GM21423 (cell line): ENCODE data around the gene GPR27.

ENCODE experiments used
- ATAC-seq: cut with Tn5 transposase; IDR thresholded peaks from one replicate; pipeline ENCODE4 v1.9.1; 2021; ENCODE audit warnings: mild to moderate bottlenecking, moderate library complexity; ENCODE audit not compliant: unreplicated experiment

GPR27 gene

DNA sequence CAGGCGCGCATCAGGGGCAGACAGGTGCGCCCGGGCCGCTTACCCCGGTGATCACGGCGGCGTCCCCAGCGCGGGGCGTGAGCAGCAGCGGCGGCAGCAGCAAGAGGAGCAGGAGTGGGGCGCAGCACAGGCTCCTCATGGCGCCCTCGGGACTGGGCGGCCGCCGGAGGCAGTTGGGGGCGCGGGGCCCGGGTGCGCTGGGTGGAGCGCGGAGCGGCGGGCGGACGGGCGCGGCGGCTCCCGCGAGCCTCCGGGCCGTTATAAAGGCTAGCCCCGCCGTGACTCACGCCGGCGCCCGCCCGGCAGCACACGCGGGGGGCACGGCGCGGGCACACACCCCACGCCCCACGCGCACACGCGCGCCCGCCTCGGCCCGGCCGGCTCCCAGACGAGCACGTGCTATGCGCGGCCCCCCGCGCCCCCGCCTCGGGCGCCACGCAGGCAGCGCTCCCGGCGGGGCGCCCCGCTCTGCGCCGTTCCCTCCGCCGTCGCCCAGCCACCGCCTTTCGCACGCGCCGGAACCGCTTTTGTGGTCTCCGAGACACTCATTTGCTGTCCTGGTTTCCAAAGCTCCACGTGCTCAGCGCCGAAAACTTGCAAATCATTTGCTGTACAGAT, 31.4 kb downstream of the GPR27 start, which contains the start of gene PROK2:
Gene PROK2 (minus strand): TSS at position 235 of the 618 bp plus-strand sequence. CDS start 96 bp downstream, at position 139.
- no peak for ATAC-seq

- no peak for ATAC-seq
Measured at GRCh38 chr3:71785532-71786216, 32.0 kb downstream of the GPR27 start.

DNA sequence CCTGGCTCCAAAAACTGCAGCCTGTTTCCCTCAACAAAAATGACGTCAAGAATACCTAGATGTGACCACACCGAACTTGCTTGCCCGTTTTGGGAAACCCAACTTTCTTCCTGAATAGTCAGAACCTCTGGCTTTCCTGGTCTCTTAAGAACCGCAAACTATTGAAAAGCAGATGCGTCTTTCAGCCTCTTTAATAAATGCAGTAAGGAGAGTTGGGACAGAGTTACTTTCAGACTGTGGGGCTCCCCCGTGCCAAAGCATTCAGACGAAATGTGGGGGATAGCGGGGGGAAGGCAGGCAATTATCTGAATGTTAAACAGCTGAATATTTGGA, 32.5 kb downstream of the GPR27 start:
- ATAC-seq = no peak

DNA sequence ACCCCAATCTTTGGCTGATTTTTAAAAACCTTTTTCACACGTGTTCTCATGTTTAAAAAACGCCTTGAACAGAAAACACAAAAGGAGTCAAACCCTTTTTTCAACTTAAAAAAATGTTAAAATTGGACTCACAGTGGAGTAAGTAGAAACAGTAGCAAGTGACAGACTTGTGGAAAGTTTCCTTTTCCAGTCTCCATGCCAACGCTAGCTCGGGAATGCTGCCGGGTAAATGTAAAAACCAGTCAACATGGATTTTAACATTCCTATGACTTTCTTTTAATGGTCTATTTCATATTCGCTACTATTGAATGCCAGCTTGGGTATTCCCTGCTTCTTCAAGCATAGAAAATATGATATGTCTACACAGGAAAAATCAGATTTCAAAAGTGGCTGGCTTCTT, 32.9 kb downstream of the GPR27 start:
- ATAC-seq = no peak

- ATAC-seq = no peak
Measured at GRCh38 chr3:71787851-71788405, 34.3 kb downstream of the GPR27 start.

- no peak for ATAC-seq
Measured at GRCh38 chr3:71789922-71790321, 36.3 kb downstream of the GPR27 start.

- no peak for ATAC-seq
Measured at GRCh38 chr3:71791634-71792033, 38.0 kb downstream of the GPR27 start.

DNA sequence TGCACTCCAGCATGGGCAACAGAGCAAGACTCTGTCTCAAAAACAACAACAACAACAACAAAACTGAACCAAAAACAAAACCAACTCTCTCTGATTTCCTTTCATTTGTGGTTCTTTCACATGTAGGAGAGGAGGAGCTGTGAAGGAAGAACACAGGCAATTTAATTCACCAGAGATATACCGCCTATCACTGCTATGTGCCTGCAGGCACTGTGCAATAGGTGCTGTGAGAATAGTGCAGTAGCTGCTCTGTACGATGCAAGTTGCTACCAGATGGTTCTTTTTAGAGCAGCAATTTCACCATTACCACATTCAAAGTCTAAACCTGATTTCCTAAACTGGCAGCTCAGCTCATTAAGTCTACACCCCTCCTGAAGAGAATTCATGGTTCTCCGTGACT, 42.6 kb downstream of the GPR27 start:
- no peak for ATAC-seq

- no peak for ATAC-seq
Measured at GRCh38 chr3:71797455-71797854, 43.8 kb downstream of the GPR27 start.

GRCh38 chr3:71800023-71800422, 46.4 kb downstream of the GPR27 start:
- ATAC-seq = no peak

DNA sequence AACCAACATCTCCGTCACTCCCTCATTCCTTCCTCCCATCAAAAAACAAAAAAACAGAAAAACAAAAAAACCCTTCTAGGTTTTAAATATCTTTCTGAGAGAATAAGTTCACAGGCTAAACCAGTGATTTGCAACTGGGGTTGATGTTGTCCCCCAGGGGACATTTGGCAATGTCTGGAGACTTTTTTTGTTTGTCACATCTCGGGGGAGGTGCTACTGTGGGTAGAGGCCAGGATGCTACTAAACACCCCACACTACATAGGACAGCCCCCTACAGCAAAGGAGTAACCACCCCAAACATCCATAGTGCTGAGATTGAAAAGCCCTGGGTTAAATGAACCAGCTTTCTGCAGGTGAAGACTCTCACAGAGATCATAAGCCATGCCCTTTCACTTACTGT, 48.3 kb downstream of the GPR27 start:
- ATAC-seq = no peak

- no peak for ATAC-seq
Measured at GRCh38 chr3:71803248-71803647, 49.6 kb downstream of the GPR27 start.

DNA sequence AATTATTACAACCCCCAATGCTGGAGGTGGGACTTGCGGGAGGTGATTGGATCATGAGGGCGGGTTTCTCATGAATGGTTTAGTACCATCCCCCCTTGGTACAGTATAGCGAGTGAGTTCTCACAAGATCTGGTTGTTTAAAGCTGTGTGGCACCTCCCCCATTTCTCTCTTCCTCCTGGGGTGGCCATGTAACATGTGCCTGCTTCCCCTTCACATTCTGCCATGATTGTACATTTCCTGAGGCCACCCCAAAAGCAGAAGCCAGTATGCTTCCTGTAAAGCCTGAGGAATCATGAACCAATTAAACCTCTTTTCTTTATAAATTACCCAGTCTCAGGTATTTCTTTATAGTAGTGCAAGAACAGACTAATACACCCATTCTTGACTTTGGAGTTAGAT, 51.5 kb downstream of the GPR27 start:
- ATAC-seq = no peak

DNA sequence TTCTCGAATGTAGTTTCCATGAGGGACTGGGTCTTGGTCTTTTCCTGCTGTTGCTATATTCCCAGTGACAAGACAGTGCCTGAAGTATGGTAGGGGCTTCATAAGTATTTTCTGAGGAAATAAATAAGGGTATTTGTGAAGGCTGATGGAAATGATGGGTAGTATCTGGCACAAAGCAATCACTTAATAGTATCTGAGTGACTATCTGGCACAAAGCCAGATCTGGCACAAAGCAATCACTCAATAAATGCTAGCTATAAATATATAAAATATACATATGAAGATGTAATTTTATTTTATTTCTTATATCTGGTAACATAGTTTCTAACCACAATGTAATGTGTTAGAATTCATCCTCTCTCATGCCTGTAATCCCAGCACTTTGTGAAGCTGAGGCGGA, 52.0 kb downstream of the GPR27 start:
- no peak for ATAC-seq
